SU-DHL-6 (cell line): ENCODE results near the gene GMPS.

Experiments
- H2AFZ ChIP-seq: fragments of 200-600 bp; sonication (generic); 2 replicates; pipeline ENCODE4 v1.6.1; 2014; ENCODE audit warnings: low read depth, mild to moderate bottlenecking, moderate library complexity, mixed read lengths, antibody characterized with exemption, low read length; ENCODE audit not compliant: severe bottlenecking
- H3F3A ChIP-seq: fragments of 200-600 bp; shearing (Covaris generic); 2 replicates; pipeline ENCODE4 v1.6.0; 2016; ENCODE audit warnings: antibody characterized with exemption, mild to moderate bottlenecking; ENCODE audit not compliant: insufficient read depth
- H3K27ac ChIP-seq: fragments of 200-600 bp; sonication (generic); 2 replicates; pipeline ENCODE4 v1.5.1; 2016; ENCODE audit warnings: low read depth, mild to moderate bottlenecking, low read length, moderate library complexity, mixed read lengths
- H3K27me3 ChIP-seq: fragments of 200-600 bp; sonication (generic), shearing (Covaris generic); 2 replicates; pipeline ENCODE4 v1.6.0; 2014; ENCODE audit warnings: mild to moderate bottlenecking, low read length
- H3K36me3 ChIP-seq: fragments of 200-600 bp; sonication (generic); 2 replicates; pipeline ENCODE4 v1.6.1; 2014; ENCODE audit warnings: mild to moderate bottlenecking, low read length, mixed read lengths
- H3K4me2 ChIP-seq: fragments of 300-600, 200-600 bp; shearing (Covaris generic), sonication (generic); 2 replicates; pipeline ENCODE4 v1.6.0; 2014; ENCODE audit warnings: low read length, low read depth, mild to moderate bottlenecking; ENCODE audit not compliant: poor library complexity, severe bottlenecking
- H3K4me3 ChIP-seq: fragments of 200-600 bp; sonication (generic); 2 replicates; pipeline ENCODE4 v1.5.1; 2014; ENCODE audit warnings: antibody characterized with exemption, low read length, mild to moderate bottlenecking, mixed read lengths; ENCODE audit not compliant: insufficient read depth, poor library complexity, severe bottlenecking
- H3K79me2 ChIP-seq: fragments of 200-600 bp; sonication (generic); 2 replicates; pipeline ENCODE4 v1.6.1; 2014; ENCODE audit warnings: mild to moderate bottlenecking, low read length, moderate library complexity; ENCODE audit not compliant: insufficient read depth
- H3K9ac ChIP-seq: fragments of 200-600 bp; sonication (generic); 2 replicates; pipeline ENCODE4 v1.7.0; 2014; ENCODE audit warnings: mild to moderate bottlenecking, low read length
- H3K9me2 ChIP-seq: fragments of 200-600 bp; sonication (generic); replicated peaks from 2 replicates; pipeline ENCODE4 v1.6.1; 2014; ENCODE audit warnings: low read length; ENCODE audit not compliant: insufficient read depth
- H3K9me3 ChIP-seq: fragments of 200-600 bp; sonication (generic); 2 replicates; pipeline ENCODE4 v1.6.1; 2014; ENCODE audit warnings: low read length, mixed read lengths; ENCODE audit not compliant: insufficient read depth
- H4K20me1 ChIP-seq: fragments of 200-600 bp; sonication (generic); 2 replicates; pipeline ENCODE4 v1.6.1; 2014; ENCODE audit warnings: low read depth, mild to moderate bottlenecking, antibody characterized with exemption, low read length, moderate library complexity, mixed read lengths
- EZH2phosphoT487 ChIP-seq: fragments of 200-600 bp; sonication (generic), shearing (Covaris generic); conservative IDR thresholded peaks from 2 replicates; pipeline ENCODE4 v1.6.1; 2018; ENCODE audit warnings: mild to moderate bottlenecking, antibody characterized with exemption, low read length, moderate library complexity, mixed read lengths
- TF ChIP-seq, protein P1 (sequence below): fragments of 200-600 bp; sonication (generic); IDR thresholded peaks from one replicate; pipeline ENCODE4 v1.5.1; 2017; ENCODE audit warnings: antibody characterized with exemption, mild to moderate bottlenecking, low read length, moderate library complexity; ENCODE audit not compliant: insufficient read depth, poor library complexity, severe bottlenecking

The GMPS gene

DNA sequence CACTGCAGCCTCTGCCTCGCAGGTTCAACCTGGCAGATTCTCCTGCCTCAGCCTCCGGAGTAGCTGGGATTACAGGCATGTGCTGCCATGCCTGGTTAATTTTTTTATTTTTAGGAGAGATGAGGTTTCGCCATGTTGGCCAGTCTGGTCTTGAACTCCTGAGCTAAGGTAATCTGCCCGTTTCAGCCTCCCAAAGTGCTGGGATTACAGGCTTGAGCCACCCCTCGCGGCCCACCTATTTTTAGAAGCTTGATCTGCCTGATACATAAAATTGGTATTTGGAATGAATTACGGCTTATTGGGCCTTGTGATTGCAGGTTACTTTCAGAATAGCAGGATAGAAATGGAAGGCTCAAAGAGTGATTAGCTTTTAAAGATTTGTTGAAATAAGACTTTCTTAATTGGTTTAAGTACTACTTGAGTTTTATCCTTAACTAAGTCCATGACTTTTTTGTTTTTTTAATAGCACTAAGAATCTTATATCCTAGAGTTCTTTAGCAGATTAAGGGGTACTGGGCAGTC is 25.0 kb downstream of the GMPS start:
- H3K4me3 ChIP-seq: no peak overlapping the region
- H3K27me3 ChIP-seq: no peaks in the 10 kb centered on the region
- TF ChIP-seq, protein P1, sequence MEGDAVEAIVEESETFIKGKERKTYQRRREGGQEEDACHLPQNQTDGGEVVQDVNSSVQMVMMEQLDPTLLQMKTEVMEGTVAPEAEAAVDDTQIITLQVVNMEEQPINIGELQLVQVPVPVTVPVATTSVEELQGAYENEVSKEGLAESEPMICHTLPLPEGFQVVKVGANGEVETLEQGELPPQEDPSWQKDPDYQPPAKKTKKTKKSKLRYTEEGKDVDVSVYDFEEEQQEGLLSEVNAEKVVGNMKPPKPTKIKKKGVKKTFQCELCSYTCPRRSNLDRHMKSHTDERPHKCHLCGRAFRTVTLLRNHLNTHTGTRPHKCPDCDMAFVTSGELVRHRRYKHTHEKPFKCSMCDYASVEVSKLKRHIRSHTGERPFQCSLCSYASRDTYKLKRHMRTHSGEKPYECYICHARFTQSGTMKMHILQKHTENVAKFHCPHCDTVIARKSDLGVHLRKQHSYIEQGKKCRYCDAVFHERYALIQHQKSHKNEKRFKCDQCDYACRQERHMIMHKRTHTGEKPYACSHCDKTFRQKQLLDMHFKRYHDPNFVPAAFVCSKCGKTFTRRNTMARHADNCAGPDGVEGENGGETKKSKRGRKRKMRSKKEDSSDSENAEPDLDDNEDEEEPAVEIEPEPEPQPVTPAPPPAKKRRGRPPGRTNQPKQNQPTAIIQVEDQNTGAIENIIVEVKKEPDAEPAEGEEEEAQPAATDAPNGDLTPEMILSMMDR: no peak
- TF ChIP-seq EZH2phosphoT487: no peak
- no peak overlapping the region for H3K4me2 ChIP-seq
- no peak overlapping the region for H3K27ac ChIP-seq
- H3K9me3 ChIP-seq: no peaks in the 10 kb centered on the region
- H4K20me1 ChIP-seq: peaks cover 24% of the 10 kb centered on the region
- no peak overlapping the region for H3K9ac ChIP-seq
- peaks cover 52% of the 10 kb centered on the region for H3K36me3 ChIP-seq
- no peaks in the 10 kb centered on the region for H3K9me2 ChIP-seq
- peaks cover 4% of the 10 kb centered on the region; the same call in 1 of the 2 replicates for H3F3A ChIP-seq
- H3K79me2 ChIP-seq: peaks cover 36% of the 10 kb centered on the region
- H2AFZ ChIP-seq: no peak overlapping the region

- Histone ChIP-seq H4K20me1 (no peaks in the 10 kb centered on the region), H3K4me3 (no peak overlapping the region), H3K36me3 (peaks cover 45% of the 10 kb centered on the region; the same call in 1 of the 2 replicates), H3K79me2 (0 out of 2 replicates have a peak, but pooled peaks cover 2% of the 10 kb centered on the region), H3K27ac (no peak overlapping the region), H3K27me3 (no peaks in the 10 kb centered on the region), H2AFZ (no peak overlapping the region), H3K9ac (no peak overlapping the region), H3F3A (no peaks in the 10 kb centered on the region), H3K4me2 (no peak overlapping the region), H3K9me3 (no peaks in the 10 kb centered on the region), H3K9me2 (no peaks in the 10 kb centered on the region)
- TF ChIP-seq EZH2phosphoT487: no peak
- TF ChIP-seq, protein P1: no peak
Observed at GRCh38 chr3:155906900-155907299, 36.5 kb downstream of the GMPS start.

GRCh38 chr3:155908086-155908485 is 37.6 kb downstream of the GMPS start:
- no peak overlapping the region for H2AFZ ChIP-seq
- no peak overlapping the region for H3K4me3 ChIP-seq
- H3K36me3 ChIP-seq: peaks cover 47% of the 10 kb centered on the region; the same call in 1 of the 2 replicates
- H3K79me2 ChIP-seq: no peaks in the 10 kb centered on the region
- H3K27ac ChIP-seq: no peak overlapping the region
- TF ChIP-seq EZH2phosphoT487: no peak
- TF ChIP-seq, protein P1: no peak
- no peaks in the 10 kb centered on the region for H3F3A ChIP-seq
- H3K27me3 ChIP-seq: no peaks in the 10 kb centered on the region
- H3K4me2 ChIP-seq: no peak overlapping the region
- no peaks in the 10 kb centered on the region for H3K9me2 ChIP-seq
- H3K9ac ChIP-seq: no peak overlapping the region
- H4K20me1 ChIP-seq: no peaks in the 10 kb centered on the region
- H3K9me3 ChIP-seq: no peaks in the 10 kb centered on the region
